BE2C (cell line): Measurements from ENCODE around the gene CREM.

ENCODE experiments used
- DNase-seq: peaks from one replicate; pipeline ENCODE4 v3.0.0-alpha.2; 2020
- H3K27me3 ChIP-seq: fragments of 250-450 bp; sonication (Bioruptor Pico); 2 replicates; pipeline ENCODE4 v1.5.1; 2020; ENCODE audit warnings: mild to moderate bottlenecking
- H3K36me3 ChIP-seq: fragments of 250-450 bp; sonication (Bioruptor Pico); 2 replicates; pipeline ENCODE4 v1.5.1; 2020; ENCODE audit warnings: mild to moderate bottlenecking
- H3K4me1 ChIP-seq: fragments of 250-450 bp; sonication (Bioruptor Pico); 2 replicates; pipeline ENCODE4 v1.5.1; 2020
- H3K4me3 ChIP-seq: 2 replicates; pipeline ENCODE4 v1.5.1; 2011; ENCODE audit warnings: low read depth, low read length
- H3K9me3 ChIP-seq: fragments of 250-450 bp; sonication (Bioruptor Pico); 2 replicates; pipeline ENCODE4 v1.5.1; 2020
- TF ChIP-seq, protein P1 (sequence below): IDR thresholded peaks from 2 replicates; pipeline ENCODE4 v1.5.1; 2012; ENCODE audit warnings: mild to moderate bottlenecking, low read depth, low read length

CREM gene

GRCh38 chr10:35090162-35090954, 36.3 kb upstream of the CREM start, which contains the start of gene CUL2:
CUL2 (minus strand) TSS chr10:35090341; CDS start chr10:35071317, 19,024 bp downstream.
- peak; percentile 87 for DNase-seq
- Histone ChIP-seq H3K4me1 (no peaks in the 10 kb centered on the region), H3K9me3 (no peaks in the 10 kb centered on the region), H3K27me3 (no peaks in the 10 kb centered on the region), H3K36me3 (no peaks in the 10 kb centered on the region), H3K4me3 (peak within 1 kb of the TSS; percentile 80)
- TF ChIP-seq, protein P1, sequence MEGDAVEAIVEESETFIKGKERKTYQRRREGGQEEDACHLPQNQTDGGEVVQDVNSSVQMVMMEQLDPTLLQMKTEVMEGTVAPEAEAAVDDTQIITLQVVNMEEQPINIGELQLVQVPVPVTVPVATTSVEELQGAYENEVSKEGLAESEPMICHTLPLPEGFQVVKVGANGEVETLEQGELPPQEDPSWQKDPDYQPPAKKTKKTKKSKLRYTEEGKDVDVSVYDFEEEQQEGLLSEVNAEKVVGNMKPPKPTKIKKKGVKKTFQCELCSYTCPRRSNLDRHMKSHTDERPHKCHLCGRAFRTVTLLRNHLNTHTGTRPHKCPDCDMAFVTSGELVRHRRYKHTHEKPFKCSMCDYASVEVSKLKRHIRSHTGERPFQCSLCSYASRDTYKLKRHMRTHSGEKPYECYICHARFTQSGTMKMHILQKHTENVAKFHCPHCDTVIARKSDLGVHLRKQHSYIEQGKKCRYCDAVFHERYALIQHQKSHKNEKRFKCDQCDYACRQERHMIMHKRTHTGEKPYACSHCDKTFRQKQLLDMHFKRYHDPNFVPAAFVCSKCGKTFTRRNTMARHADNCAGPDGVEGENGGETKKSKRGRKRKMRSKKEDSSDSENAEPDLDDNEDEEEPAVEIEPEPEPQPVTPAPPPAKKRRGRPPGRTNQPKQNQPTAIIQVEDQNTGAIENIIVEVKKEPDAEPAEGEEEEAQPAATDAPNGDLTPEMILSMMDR = no peak

DNA sequence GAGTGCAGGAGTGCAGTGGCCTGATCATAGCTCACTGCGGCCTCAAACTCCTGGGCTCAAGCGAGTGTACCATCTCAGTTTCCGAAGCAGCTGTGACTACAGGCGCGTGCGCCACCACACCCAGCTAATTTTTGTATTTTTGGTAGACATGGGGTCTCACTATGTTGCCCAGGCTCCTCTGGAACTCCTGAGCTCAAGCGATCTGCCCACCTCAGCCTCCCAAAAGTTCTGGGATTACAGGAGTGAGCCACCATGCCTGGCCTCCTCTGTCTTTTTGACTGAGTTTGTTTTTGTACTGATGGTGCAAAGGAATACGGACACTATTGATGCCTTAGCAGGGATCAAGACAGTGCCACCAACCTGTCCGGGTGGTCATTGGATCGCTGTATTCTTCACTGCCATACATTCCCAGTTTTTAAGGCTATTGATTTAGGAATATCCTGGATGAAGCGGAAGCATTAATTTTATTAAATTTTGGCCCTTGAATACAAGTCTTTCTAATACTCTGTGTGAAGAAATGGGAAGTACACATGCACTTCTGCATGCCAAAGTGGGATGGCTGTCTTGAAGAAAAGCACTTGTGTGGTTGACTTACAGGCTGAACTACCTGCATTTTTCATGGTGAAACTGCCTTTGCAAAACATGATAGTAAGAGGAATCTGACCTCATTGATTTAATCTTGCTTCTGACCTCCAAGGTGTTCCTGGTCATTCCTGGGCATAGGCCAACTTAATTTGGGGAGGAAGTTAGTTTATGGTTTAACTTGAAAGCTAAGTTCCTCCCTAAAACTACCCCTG, 34.5 kb upstream of the CREM start:
- no peaks in the 10 kb centered on the region for H3K36me3 ChIP-seq
- H3K4me1 ChIP-seq = no peaks in the 10 kb centered on the region
- no peak overlapping the region for H3K4me3 ChIP-seq
- no peaks in the 10 kb centered on the region for H3K27me3 ChIP-seq
- no peak for DNase-seq
- no peaks in the 10 kb centered on the region for H3K9me3 ChIP-seq
- TF ChIP-seq, protein P1 = no peak

DNA sequence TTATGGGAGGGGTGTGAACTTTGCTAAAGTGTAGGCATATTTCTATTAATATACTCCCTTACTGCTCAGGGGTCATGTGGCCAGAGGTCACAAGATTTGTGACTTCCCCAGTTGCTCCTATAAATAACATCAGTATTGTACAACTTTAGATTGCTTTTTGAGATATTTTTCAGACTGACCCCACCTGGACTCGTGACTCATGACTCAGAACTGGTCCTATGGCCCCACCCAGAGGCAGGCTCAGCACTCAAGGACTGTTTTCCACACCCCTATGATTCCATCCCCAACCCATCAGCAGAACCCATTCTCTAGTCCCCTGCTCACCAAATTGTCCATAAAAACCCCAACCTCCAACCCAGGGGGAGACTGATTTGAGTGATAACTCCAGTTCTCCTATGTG, 33.8 kb upstream of the CREM start:
- Histone ChIP-seq H3K36me3 (no peaks in the 10 kb centered on the region), H3K9me3 (no peaks in the 10 kb centered on the region), H3K27me3 (no peaks in the 10 kb centered on the region), H3K4me3 (no peak overlapping the region), H3K4me1 (no peaks in the 10 kb centered on the region)
- TF ChIP-seq, protein P1 = no peak
- DNase-seq = no peak

GRCh38 chr10:35096312-35096711, 30.3 kb upstream of the CREM start:
- no peak for DNase-seq
- H3K4me1 ChIP-seq = no peaks in the 10 kb centered on the region
- TF ChIP-seq, protein P1 = no peak
- no peak overlapping the region for H3K4me3 ChIP-seq
- H3K9me3 ChIP-seq = no peaks in the 10 kb centered on the region
- H3K27me3 ChIP-seq = no peaks in the 10 kb centered on the region
- H3K36me3 ChIP-seq = no peaks in the 10 kb centered on the region

- TF ChIP-seq, protein P1 = no peak
Observed at GRCh38 chr10:35097510-35097909, 29.1 kb upstream of the CREM start.

More at GRCh38 chr10:35097510-35097909, 29.1 kb upstream of the CREM start:
- H3K4me1 ChIP-seq = no peaks in the 10 kb centered on the region
- H3K4me3 ChIP-seq = no peak overlapping the region
- H3K27me3 ChIP-seq = no peaks in the 10 kb centered on the region
- DNase-seq = no peak
- no peaks in the 10 kb centered on the region for H3K9me3 ChIP-seq
- no peaks in the 10 kb centered on the region for H3K36me3 ChIP-seq
